ENCODE results near the gene AFAP1. TPM values are rescaled to one million over a fixed set of nuclear protein-coding genes. Genes with fewer than 3 reads are reported as not detected.
A peak's percentile ranks its signal among the peaks of the same experiment; 100 is the strongest.

The AFAP1 gene
- total RNA-seq, 1 donor from 2014 or later, result 84.9 TPM

DNA sequence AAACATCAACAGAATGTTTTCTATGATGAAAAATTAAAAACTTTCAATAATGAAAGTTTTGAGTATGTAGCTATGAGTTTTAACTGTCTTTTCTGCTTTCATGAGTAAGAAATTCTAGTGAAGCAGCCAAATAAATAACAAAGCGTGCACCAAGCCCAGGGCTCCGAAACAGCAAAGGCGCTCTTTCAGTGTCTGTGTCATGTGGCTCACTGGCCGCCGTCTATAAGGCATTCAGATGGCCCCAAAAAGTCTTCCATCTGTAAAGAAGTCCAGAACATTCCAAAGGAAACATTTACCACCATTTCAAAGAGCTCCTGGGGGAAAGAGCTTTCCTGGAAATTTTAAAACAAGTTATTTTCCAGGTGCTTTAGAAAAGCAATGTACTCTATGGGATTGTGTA is 139.9 kb downstream of the AFAP1 start:
- no peak for DNase-seq (ENCODE audit: low spot score in 2 of 2)
- intact Hi-C loops (cut with DNase I), result loop anchor here (5.0 to 10.0 kb wide), 2 partner anchors 355 to 607 kb away; partner anchors contain the start of genes ABLIM2 and SORCS2
- Histone ChIP-seq H3K27me3 (no peaks in the 10 kb centered on the region), H3K4me1 (peaks cover 5 to 15% of the 10 kb centered on the region in 2 donors), H3K4me3 (no peak overlapping the region), H3K9me3 (no peaks in the 10 kb centered on the region), H3K27ac (no peak overlapping the region), H3K36me3 (peaks cover 9 to 21% of the 10 kb centered on the region in 2 donors)
- TF ChIP-seq, protein P1, sequence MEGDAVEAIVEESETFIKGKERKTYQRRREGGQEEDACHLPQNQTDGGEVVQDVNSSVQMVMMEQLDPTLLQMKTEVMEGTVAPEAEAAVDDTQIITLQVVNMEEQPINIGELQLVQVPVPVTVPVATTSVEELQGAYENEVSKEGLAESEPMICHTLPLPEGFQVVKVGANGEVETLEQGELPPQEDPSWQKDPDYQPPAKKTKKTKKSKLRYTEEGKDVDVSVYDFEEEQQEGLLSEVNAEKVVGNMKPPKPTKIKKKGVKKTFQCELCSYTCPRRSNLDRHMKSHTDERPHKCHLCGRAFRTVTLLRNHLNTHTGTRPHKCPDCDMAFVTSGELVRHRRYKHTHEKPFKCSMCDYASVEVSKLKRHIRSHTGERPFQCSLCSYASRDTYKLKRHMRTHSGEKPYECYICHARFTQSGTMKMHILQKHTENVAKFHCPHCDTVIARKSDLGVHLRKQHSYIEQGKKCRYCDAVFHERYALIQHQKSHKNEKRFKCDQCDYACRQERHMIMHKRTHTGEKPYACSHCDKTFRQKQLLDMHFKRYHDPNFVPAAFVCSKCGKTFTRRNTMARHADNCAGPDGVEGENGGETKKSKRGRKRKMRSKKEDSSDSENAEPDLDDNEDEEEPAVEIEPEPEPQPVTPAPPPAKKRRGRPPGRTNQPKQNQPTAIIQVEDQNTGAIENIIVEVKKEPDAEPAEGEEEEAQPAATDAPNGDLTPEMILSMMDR (IDR thresholded peaks at IDR 0.05), result no peak

DNA sequence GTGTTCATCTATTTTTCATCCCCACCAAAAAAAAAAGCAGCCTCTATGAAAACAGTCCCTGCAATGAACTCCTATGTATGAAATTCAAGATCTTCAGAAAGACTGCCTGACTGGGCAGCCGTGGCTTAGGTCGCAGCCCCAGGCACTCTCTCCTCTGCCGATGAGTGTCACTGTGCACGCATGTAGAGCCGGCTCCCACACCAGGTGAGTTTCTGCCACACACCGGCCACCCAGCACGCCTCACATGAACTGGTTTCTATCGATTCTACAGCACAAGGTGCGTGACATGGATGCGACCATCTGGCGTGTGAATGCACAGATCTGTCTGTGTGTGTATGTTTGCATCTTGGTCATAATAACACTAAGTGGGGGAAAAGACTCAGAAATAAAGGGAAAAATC is 140.4 kb downstream of the AFAP1 start:
- Histone ChIP-seq H3K4me1 (peaks cover 5 to 11% of the 10 kb centered on the region in 2 donors), H3K27me3 (no peaks in the 10 kb centered on the region), H3K36me3 (peaks cover 9 to 21% of the 10 kb centered on the region in 2 donors), H3K27ac (peak overlapping the region in 1 of 2 donors; percentile 74), H3K4me3 (no peak overlapping the region), H3K9me3 (no peaks in the 10 kb centered on the region)
- no peak for DNase-seq (ENCODE audit: low spot score in 2 of 2)
- intact Hi-C loops (cut with DNase I), result no loop called here
- TF ChIP-seq, protein P1 (IDR thresholded peaks at IDR 0.05), result no peak

DNA sequence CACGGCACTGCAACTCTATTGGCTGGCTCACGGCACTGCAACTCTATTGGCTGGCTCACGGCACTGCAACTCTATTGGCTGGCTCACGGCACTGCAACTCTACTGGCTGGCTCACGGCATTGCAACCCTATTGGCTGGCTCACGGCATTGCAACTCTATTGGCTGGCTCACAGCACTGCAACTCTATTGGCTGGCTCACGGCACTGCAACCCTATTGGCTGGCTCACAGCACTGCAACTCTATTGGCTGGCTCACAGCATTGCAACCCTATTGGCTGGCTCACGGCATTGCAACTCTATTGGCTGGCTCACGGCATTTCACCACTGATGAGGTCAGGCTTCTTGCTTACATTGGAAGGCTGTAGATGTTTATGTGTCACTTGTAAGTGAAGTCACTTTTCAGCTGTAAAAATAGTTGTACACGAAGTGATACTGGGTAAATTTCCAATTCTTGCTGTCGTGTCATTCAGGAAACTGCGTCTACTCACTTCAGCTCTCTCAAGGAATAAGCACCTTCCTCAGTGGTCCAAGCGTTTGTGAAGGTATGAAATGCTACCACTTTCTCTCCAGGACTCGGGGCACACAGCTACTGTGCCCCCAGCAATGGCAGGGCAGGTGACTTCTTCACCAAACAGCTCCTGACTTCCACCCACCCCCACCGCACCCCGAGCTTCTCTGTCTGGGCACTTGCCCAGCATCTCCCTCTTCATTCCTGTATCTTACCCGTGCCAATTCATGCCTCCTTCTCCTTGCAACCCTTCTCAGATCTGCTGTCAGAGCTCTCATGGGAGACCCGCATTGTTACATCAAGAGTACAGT is 141.3 kb downstream of the AFAP1 start:
- TF ChIP-seq, protein P1 (IDR thresholded peaks at IDR 0.05), result no peak
- Histone ChIP-seq H3K36me3 (peaks cover 12 to 21% of the 10 kb centered on the region in 2 donors), H3K9me3 (no peaks in the 10 kb centered on the region), H3K4me1 (peaks cover 5 to 6% of the 10 kb centered on the region in 2 donors), H3K27ac (peak overlapping the region; percentile 16 to 74), H3K27me3 (no peaks in the 10 kb centered on the region), H3K4me3 (no peak overlapping the region)
- DNase-seq (ENCODE audit: low spot score in 2 of 2), result no peak
- intact Hi-C loops (cut with DNase I), result no loop called here

DNA sequence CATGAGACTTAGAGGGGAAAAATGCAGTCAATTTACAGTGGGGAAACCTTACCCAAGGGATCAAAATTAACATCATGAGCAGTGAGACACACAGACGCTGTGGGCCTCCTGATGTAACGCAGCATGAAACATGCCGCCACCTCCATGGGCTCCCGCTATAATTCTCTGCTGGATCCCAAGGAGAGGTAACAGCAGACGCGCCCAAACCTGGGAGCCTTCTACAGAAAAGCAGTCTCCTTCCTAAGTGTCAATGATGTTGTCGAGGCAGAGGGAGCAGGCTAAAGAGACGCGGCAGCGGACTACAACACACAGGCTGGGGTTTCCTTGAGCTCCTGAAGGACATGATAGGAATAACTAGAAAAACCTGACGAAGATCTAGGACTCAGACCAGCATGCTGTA is 142.3 kb downstream of the AFAP1 start:
- no peaks in the 10 kb centered on the region for H3K9me3 ChIP-seq
- H3K27me3 ChIP-seq, result no peaks in the 10 kb centered on the region
- peaks cover 6 to 9% of the 10 kb centered on the region in 2 donors for H3K4me1 ChIP-seq
- peaks cover 17 to 21% of the 10 kb centered on the region in 2 donors for H3K36me3 ChIP-seq
- H3K4me3 ChIP-seq, result no peak overlapping the region
- no peak for DNase-seq (ENCODE audit: low spot score in 2 of 2)
- H3K27ac ChIP-seq, result no peak overlapping the region
- intact Hi-C loops (cut with DNase I), result no loop called here
- TF ChIP-seq, protein P1 (IDR thresholded peaks at IDR 0.05), result no peak

DNA sequence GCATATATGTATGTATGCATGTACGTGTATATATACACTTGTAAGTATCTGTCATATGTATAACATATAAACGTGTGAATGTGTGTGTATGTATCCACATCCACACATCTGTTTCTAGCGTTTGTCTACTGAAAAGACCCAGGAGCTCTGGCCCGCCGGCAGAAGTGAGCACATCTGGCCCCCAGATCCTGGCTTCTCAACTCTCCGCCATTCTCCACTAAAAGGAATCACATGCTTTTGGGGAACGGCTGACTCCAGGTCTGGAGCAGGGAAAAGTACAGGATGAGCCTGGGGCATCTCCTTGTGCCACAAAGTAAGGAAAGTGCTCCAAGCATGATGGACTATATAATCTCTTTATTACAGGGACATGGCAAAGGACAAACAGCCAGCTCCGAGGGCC is 143.7 kb downstream of the AFAP1 start:
- intact Hi-C loops (cut with DNase I), result no loop called here
- H3K36me3 ChIP-seq, result peaks cover 18 to 21% of the 10 kb centered on the region in 2 donors
- no peaks in the 10 kb centered on the region for H3K27me3 ChIP-seq
- no peak overlapping the region for H3K4me3 ChIP-seq
- TF ChIP-seq, protein P1 (IDR thresholded peaks at IDR 0.05), result no peak
- H3K27ac ChIP-seq, result no peak overlapping the region
- peaks cover 6 to 10% of the 10 kb centered on the region in 2 donors for H3K4me1 ChIP-seq
- DNase-seq (ENCODE audit: low spot score in 2 of 2), result no peak
- no peaks in the 10 kb centered on the region for H3K9me3 ChIP-seq
